Measurements from ENCODE around the gene TMEM138. TPM values are rescaled to one million over a fixed set of nuclear protein-coding genes. Genes with fewer than 3 reads are reported as not detected.

Gene TMEM138
- total RNA-seq, 4 donors from 2014 or later = 12.0 to 81.5 (median 20.9) TPM

GRCh38 chr11:61342207-61342803 is 19.9 kb upstream of the TMEM138 start:
- Histone ChIP-seq H3K4me3 (no peak overlapping the region), H3K27me3 (no peaks in the 10 kb centered on the region), H3K36me3 (no peaks in the 10 kb centered on the region), H3K9me3 (no peaks in the 10 kb centered on the region), H3K4me1 (no peaks in the 10 kb centered on the region), H3K27ac (no peak overlapping the region)
- intact Hi-C loops (cut with DNase I; ENCODE audit: low total_unique reads) = no loop called here
- no peak for TF ChIP-seq CTCF (IDR thresholded peaks at IDR 0.05)
- no peak for TF ChIP-seq POLR2A (IDR thresholded peaks at IDR 0.05)
- DNase-seq = no peak

- H3K4me3 ChIP-seq = no peak overlapping the region
- intact Hi-C loops (cut with DNase I; ENCODE audit: low total_unique reads) = no loop called here
- H3K4me1 ChIP-seq = no peaks in the 10 kb centered on the region
- H3K9me3 ChIP-seq = no peaks in the 10 kb centered on the region
- no peaks in the 10 kb centered on the region for H3K27me3 ChIP-seq
- no peak for DNase-seq
- H3K36me3 ChIP-seq = no peaks in the 10 kb centered on the region
- TF ChIP-seq CTCF (IDR thresholded peaks at IDR 0.05) (no peak), POLR2A (IDR thresholded peaks at IDR 0.05) (no peak)
- no peak overlapping the region for H3K27ac ChIP-seq
These were observed 18.1 kb upstream of the TMEM138 start for GRCh38 chr11:61343792-61344745.

- DNase-seq = no peak
- Histone ChIP-seq H3K4me3 (no peak overlapping the region), H3K27me3 (no peaks in the 10 kb centered on the region), H3K4me1 (no peaks in the 10 kb centered on the region), H3K36me3 (no peaks in the 10 kb centered on the region), H3K27ac (peak overlapping the region; percentile 40 to 56), H3K9me3 (no peaks in the 10 kb centered on the region)
- intact Hi-C loops (cut with DNase I; ENCODE audit: low total_unique reads) = no loop called here
- TF ChIP-seq CTCF (IDR thresholded peaks at IDR 0.05) (no peak), POLR2A (IDR thresholded peaks at IDR 0.05) (no peak)
These were observed 17.0 kb upstream of the TMEM138 start for GRCh38 chr11:61345170-61345610.

GRCh38 chr11:61345954-61346843 is 16.0 kb upstream of the TMEM138 start:
- DNase-seq = no peak
- no peaks in the 10 kb centered on the region for H3K27me3 ChIP-seq
- H3K36me3 ChIP-seq = no peaks in the 10 kb centered on the region

More at GRCh38 chr11:61345954-61346843, 16.0 kb upstream of the TMEM138 start:
- no peaks in the 10 kb centered on the region for H3K4me1 ChIP-seq
- no peak for TF ChIP-seq CTCF (IDR thresholded peaks at IDR 0.05)
- no peak for TF ChIP-seq POLR2A (IDR thresholded peaks at IDR 0.05)
- H3K4me3 ChIP-seq = no peak overlapping the region
- no peaks in the 10 kb centered on the region for H3K9me3 ChIP-seq
- peak overlapping the region in 1 of 2 donors; percentile 40 for H3K27ac ChIP-seq
- intact Hi-C loops (cut with DNase I; ENCODE audit: low total_unique reads) = no loop called here

All from uterus (tissue), 4 donors.